GM15510 (cell line): ENCODE results near the gene MAGI1.

ENCODE experiments used
- POLR2A ChIP-seq: IDR thresholded peaks from 3 replicates; pipeline ENCODE4 v1.6.1; 2011; ENCODE audit warnings: borderline replicate concordance; ENCODE audit not compliant: insufficient read length; ENCODE audit errors: extremely low read depth

Gene MAGI1

DNA sequence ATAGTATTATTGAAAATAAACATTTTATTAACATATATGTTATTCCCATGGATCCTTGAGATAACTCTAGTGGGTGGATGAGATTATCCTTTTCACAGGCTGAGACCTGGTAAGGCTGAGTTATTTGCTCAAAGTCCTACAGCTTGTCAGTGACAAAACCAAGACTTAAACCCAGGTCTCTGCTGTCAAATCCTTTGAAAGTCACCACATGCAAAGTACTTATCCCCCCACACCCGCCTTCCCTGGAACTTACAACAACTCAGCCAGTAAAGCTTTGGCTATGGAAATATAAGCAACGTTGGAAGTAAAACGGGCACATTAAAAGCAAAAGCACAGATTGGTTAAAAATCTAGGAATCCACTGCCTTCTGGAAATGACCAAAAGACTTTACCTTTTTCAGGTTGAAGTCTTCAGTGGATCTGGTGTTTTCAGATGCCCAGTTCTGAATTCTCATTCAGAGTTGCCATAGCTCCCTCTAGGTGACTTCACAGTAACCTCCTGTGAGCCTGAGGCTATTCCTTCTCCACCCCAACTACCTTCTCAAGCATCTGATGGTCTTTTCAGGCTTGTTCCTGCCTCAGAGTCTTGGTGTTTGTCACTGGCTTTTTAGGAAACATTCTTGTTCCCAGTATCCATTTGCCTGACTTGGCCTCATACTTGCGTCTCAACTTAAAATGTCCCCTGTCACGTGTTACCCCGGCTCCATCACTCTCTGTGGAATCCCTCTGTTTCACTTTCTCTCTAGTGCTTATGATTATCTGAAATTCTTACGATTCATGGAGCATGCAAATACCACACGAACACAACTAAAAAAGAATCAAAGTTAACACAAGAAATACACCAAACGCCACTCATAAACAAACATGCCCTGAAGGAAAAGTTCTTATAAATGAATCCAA lies 131.2 kb downstream of the MAGI1 start:
- no peak for TF ChIP-seq POLR2A

DNA sequence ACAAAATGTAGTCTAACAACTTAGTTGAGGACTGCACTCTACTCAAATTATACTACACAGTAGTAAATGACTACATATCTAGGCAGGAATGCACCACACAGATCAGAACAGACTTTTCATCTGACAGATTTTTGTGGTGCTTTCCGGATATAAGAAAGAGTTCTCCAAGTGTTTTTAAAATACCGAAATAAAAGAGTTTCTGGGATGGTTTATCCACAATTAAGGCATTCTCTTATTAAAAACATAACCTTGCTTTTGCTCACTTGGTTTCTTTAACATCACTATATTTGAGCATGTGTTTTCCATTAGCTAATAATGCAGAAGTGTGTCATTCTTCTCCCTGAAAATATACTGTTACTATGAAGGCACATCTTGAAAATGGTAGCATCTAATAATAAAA lies 132.9 kb downstream of the MAGI1 start:
- TF ChIP-seq POLR2A = no peak

DNA sequence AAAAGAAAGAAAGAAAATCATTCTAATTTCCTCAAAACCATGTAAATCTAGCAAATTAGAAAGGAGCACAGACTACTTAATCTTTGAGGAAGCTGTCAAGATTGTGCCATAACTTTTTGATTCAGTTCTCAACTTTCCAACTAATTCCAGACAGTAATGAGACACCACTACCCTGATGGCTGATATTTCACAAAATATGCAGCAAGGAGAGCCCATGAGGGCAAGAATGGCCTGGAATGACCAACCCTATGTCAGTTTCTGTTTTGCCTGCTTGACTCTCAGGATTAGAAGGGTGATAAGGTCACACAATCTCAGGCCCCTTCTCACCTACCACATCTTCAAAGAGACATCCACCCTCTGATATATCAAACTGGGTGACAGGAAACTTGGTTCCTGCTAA lies 134.7 kb downstream of the MAGI1 start:
- no peak for TF ChIP-seq POLR2A

DNA sequence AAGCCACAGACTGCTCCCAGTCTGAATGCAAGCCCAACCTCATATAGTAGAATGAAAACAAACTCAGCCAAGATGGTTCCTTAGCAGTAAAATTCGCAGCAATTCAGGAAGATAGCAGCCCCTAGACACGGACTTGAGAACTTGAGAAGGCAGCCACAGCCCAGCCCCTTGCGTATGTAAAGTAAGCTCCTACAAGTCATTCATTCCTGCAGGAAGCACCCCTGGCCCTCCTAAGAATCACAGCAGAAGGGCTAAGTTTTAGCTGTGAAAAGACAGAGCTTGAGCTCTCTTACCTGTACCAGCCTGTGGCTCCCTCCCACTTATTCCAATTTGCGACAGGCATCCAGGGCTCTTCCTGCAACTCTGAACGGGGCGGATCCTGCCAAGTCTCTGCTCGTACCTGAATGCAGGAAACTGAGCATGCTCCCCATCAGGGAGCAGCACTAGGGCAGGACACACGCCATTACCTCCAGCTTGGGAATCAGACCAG lies 136.4 kb downstream of the MAGI1 start:
- TF ChIP-seq POLR2A = no peak

DNA sequence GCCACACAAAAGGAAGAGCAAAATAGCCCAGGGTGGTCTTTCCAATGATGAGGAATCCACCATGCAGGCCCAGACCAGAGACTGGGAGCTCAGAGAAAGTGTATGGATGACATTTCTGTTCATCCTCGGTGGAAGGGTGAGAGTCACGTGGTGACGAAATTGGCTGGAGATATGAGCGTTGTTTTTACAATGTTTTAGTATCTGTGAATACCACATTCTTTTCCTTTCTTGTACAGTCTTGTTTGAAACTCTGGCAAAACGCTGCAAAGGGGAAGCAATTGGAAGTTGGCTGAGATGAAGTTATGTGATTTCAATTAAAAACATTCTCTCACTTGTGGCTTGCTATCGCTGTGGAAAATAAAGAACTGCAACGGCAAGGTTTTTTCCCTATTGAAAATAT lies 137.5 kb downstream of the MAGI1 start:
- no peak for TF ChIP-seq POLR2A

DNA sequence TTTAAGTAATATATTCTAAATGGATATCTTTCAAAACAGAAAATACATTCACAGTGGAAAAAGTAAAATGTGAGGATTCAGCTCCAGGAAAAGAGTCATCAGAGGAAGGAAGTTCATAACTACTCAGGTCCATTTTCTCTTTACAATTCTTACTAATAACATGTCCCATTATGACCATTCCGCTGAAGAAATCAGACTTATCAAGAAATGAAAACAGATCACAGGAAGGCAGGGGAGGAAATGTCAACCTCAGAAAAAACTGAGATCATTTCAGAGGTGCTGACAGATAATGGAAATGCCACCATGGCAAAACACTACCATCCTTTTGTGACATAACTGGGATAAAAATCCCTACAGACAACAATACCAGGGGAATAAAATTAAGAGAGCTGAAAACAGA lies 139.5 kb downstream of the MAGI1 start:
- no peak for TF ChIP-seq POLR2A

DNA sequence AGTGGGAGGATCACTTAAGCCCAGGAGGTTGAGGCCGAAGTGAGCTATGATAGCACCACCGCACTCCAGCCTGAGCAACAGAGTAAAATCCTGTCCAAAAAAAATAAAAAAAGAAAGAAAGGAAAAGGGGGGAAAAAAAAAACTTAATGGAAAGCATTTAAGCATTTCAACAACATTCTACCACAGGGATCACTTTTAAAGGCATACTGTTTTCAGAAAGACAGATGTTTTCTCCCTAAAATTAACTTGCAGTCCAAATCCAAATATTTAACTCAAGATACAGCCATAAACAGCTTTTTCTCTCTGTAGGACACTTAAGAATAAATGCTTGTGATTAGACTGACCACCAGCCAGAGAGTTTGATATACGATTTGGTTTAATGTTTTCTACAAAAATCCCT lies 141.0 kb downstream of the MAGI1 start:
- no peak for TF ChIP-seq POLR2A

DNA sequence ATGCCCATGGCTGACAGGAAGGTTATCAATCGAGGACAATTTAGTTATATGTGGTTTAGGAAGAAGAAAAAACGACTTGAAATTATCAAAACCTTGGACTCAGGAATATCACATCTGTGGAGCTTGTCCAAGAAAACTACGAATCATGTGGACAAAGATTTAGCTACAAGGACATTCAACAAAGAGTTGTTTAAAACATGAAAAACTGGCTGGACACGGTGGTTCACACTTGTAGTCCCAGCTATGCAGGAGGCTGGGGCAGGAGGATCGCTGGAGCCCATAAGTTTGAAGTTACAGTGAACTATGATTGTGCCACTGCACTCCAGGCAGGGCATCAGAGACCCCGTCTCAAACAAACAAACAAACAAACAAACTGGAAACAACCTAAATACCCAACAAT lies 142.4 kb downstream of the MAGI1 start:
- no peak for TF ChIP-seq POLR2A

DNA sequence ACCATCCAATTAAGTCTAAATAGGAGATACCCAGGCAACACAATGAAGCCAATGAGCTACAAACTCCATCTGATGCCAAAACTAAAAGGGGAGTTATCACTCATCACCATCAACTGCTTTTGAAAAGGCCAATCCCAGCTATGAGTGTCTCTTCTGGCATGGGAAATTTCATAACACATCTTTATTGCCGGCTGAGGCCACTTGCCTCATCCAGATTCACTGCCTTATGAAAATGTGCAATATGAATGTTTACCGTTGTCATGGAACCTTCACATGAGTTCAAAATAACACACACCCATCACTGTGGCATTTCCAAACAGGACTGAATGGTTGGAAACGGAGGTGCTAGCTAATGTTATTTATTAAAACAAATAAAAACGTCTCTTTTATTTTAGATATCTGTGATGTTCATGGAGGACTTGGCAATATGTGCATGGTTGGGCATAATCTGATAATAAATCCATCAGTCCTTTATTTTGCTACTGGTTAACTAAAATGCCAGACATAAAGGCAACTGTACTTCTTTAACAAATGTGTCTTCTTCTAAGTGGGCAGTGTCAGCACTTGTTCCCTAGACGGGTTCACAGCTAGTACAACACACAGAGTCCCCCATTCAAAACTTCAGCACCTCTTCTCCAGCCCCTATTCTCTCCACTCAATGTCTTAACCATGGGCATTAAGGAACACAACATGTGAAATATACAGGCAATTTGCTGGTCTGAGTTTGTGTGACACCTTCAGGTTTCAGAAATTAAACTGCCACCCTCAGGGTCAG lies 143.9 kb downstream of the MAGI1 start:
- no peak for TF ChIP-seq POLR2A

DNA sequence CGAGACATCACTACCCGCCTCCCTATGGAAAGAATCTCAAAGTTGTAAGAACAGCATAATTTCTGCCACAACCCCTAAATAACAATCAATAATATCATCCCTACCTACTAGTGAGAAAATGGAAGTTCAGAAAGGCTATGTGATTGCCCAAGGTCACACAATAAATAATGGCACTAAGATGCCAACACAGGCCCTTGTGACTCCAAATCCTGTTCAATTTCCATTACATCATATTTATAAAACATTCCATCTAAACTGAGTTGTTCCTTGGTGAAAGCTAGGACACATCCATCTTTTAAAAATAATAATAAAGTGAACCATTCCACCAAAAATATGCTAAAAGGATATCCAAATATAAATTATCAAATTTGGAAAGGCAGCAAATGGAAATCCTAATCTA lies 144.6 kb downstream of the MAGI1 start:
- no peak for TF ChIP-seq POLR2A

DNA sequence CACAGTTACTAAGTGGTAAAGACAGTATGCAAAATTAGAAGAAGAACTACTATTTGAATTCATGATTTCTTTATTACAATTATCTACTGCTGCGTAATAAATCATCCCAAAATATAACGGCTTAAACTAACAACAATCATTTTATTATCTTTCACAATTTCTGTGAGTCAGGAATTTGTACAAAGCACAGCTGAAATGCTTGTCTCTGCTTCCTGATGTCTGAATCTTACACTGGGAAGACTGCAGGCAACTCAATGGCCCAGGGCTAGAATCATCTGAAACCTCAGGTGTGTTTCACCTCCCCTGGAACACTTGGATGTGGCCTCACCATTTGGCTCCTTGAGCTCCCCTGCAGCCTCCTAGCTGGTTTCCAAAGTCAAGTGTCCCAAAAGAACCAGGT lies 145.1 kb downstream of the MAGI1 start:
- no peak for TF ChIP-seq POLR2A

DNA sequence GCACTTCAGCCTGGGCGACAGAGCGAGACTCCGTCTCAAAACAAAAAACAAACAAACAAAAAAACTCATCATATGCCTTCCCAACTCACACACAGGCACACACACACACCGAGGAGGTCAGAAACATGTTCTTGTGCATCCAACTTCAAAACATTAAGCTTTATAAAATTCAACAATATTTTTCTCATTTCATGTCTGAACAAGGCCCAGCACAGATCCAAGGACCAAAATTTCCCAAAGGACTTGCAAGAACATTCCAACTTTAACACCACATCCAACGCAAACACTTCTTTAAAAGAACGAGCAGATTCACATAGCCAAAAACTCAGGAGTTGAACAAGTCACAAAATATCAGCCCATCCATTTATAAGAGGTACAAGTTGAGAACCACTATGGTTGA lies 148.4 kb downstream of the MAGI1 start:
- no peak for TF ChIP-seq POLR2A

DNA sequence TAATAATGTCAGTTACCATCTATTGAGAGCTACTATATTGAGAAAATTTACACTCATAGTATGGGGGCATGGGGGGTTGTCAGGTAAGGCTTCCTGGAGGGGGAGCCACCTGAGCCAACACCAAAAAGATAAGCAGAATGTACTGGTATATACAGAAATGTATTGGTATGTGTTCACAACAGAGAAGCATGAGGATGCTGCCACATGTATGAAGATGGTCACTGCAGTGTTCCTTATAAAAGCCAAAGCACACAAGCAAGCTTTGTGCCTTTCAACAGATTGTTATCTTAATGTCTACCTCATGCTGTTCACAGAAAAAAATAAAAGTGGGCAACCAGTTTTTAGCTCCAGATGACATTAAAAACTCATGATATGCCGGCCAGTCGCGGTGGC lies 149.0 kb downstream of the MAGI1 start:
- no peak for TF ChIP-seq POLR2A

DNA sequence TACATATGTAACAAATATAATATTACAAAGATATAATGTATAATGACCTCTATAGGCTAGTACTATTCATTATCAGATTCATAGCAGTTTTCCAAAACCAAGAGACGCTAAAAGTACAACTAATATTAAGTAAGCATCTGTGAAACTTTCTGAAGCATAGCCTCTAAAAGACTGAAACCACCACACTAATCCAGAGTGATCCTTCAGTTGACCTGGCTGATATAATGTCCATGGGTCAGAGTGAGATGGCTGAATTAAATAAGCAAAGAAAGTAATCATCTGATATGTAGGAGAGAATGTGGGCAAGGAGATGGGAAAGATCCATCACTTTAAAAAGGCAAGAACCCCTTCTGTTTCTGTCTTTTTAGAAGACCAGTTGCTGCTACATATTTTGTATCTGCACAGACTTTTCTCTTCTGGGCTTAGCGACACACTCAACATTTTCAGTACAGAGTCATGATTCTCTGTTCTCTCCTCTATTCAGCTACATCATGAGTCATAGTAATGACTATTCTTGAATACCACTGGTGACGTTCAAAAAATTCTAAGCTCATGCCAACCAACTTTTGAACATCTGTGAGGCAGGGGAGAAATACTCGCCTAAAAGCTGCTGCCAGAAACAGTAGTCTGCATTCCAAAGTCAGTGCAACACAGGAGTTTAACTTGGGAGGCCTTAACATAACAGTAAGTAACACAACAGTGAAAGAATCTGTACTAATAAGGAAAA lies 149.6 kb downstream of the MAGI1 start:
- TF ChIP-seq POLR2A = no peak

DNA sequence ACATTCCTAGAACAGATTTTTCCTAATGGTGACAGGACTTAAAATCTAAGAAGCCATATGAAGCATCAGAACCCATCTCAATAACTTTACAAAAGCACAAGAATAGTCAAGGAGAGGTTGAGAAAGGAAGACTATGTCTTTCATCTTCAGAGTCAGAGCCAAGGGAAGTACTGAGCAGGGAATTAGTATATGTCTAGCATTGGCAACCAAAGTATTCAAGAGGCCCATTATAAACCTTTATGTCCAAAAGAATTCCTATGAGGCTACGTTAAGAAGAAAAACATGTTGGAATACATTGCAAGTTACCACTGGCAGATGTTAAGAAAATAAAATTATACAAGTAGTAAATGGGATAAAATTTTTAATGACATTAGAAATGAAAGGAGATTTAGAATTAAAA lies 150.5 kb downstream of the MAGI1 start:
- TF ChIP-seq POLR2A = no peak
